PFSK-1 (cell line): Measurements from ENCODE around the gene DEFB129.

Experiments
- POLR2AphosphoS5 ChIP-seq: IDR thresholded peaks from 2 replicates; pipeline ENCODE4 v1.6.1; 2012; ENCODE audit warnings: low read depth, mild to moderate bottlenecking, control low read depth, low read length, moderate library complexity
- REST ChIP-seq, 2 experiments: IDR thresholded peaks; 2 replicates each; pipeline versions ENCODE4 v1.6.1 to v1.8.0; 2011 to 2012; ENCODE audit warnings: low read depth in 2 of 2, low read length in 2 of 2, control low read depth in 1 of 2, inconsistent platforms in 1 of 2, mild to moderate bottlenecking in 1 of 2, moderate library complexity in 1 of 2; ENCODE audit not compliant: insufficient read depth in 1 of 2
- TAF1 ChIP-seq: IDR thresholded peaks from 2 replicates; pipeline ENCODE4 v1.6.1; 2012; ENCODE audit warnings: low read length, control low read depth, borderline replicate concordance; ENCODE audit not compliant: insufficient read depth

GRCh38 chr20:272718-273117 lies 45.7 kb downstream of the DEFB129 start:
- TF ChIP-seq POLR2AphosphoS5 = no peak
- TF ChIP-seq REST (IDR thresholded peaks at IDR 0.05; ENCODE audit: insufficient read depth in 1 of 2, low read depth in 2 of 2, low read length in 2 of 2) = no peak
- TF ChIP-seq TAF1 = no peak
